ENCODE measurements around the gene EFCAB14. TPM values are rescaled to one million over a fixed set of nuclear protein-coding genes. Genes with fewer than 3 reads are reported as not detected.

EFCAB14 gene
- total RNA-seq, 8 experiments from 2014 or later = 14.5 to 56.9 (median 31.0) TPM

- no peak for ATAC-seq (replicated peaks in 6 of 8)
- in situ Hi-C loops (cut with MboI; ENCODE audit: low pct_unique_long_range_greater_than_20kb in 2 of 9, low sequenced_read_pairs in 9 of 9, unreplicated experiment in 9 of 9) = no loop called here
- Histone ChIP-seq H3K27ac (no peak overlapping the region), H3K4me3 (no peak overlapping the region), H3K4me1 (replicated peaks in 1 of 2) (no peaks in the 10 kb centered on the region)
Observed at GRCh38 chr1:46642115-46642680, 76.7 kb downstream of the EFCAB14 start.

- in situ Hi-C loops (cut with MboI; ENCODE audit: low pct_unique_long_range_greater_than_20kb in 2 of 9, low sequenced_read_pairs in 9 of 9, unreplicated experiment in 9 of 9) = no loop called here
- Histone ChIP-seq H3K27ac (no peak overlapping the region), H3K4me3 (no peak overlapping the region), H3K4me1 (replicated peaks in 1 of 2) (no peaks in the 10 kb centered on the region)
- ATAC-seq (replicated peaks in 6 of 8) = no peak
- WGBS, 10 experiments = 75 to 100% (median 96%) methylated on average over 1 of the region's 1 CpG; no CpG with 5 or more reads in 4 of the 10 experiments
Observed at GRCh38 chr1:46639547-46639946, 79.4 kb downstream of the EFCAB14 start.

- in situ Hi-C loops (cut with MboI; ENCODE audit: low pct_unique_long_range_greater_than_20kb in 2 of 9, low sequenced_read_pairs in 9 of 9, unreplicated experiment in 9 of 9) = no loop called here
Observed at GRCh38 chr1:46638921-46639320, 80.0 kb downstream of the EFCAB14 start.

DNA sequence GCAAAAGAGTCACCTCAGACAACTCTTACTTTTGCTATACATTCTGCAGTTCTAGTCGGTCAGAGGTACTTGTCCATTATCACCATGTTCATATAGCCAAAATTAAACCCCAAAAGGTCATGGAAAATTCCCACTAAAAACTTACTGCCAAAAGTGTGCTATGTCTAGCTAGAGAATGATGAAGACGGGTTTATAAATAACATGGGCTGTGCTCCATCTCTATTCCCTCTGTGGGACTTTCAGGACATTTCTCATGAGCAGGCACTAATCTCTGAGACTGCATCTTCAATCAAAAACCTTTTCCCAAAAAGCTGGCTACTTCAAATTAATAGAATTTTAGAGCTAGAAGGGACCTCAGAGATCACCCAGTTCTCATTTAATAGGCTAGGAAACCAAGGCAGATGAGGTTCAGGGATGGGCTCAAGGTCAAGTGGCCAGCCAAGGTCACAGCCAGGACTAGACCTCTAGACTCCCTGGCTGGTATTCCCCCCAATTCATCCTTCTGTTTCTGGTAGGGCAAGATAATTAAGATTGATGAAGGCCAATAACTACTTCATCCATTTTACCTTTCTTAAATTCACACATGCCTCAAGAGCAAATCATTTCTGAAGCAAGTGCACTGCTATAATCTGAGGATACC is 81.3 kb downstream of the EFCAB14 start:
- no peak for ATAC-seq (replicated peaks in 6 of 8)
- Histone ChIP-seq H3K4me3 (no peak overlapping the region), H3K27ac (no peak overlapping the region), H3K4me1 (replicated peaks in 1 of 2) (no peaks in the 10 kb centered on the region)
- 42 to 100% (median 50%) methylated on average over 1 to 2 of the region's 2 CpGs; no CpG with 5 or more reads in 3 of the 10 experiments for WGBS, 10 experiments
- in situ Hi-C loops (cut with MboI; ENCODE audit: low pct_unique_long_range_greater_than_20kb in 2 of 9, low sequenced_read_pairs in 9 of 9, unreplicated experiment in 9 of 9) = no loop called here

More at GRCh38 chr1:46638921-46639320, 80.0 kb downstream of the EFCAB14 start:
- ATAC-seq (replicated peaks in 6 of 8) = no peak
- H3K4me1 ChIP-seq (replicated peaks in 1 of 2) = no peaks in the 10 kb centered on the region
- H3K4me3 ChIP-seq = no peak overlapping the region
- H3K27ac ChIP-seq = no peak overlapping the region

- WGBS, 10 experiments = 80 to 100% (median 95%) methylated on average over 1 to 2 of the region's 2 CpGs
- ATAC-seq (replicated peaks in 6 of 8) = no peak
- Histone ChIP-seq H3K4me3 (no peak overlapping the region), H3K27ac (no peak overlapping the region), H3K4me1 (replicated peaks in 1 of 2) (no peaks in the 10 kb centered on the region)
- in situ Hi-C loops (cut with MboI; ENCODE audit: low pct_unique_long_range_greater_than_20kb in 2 of 9, low sequenced_read_pairs in 9 of 9, unreplicated experiment in 9 of 9) = no loop called here
Observed at GRCh38 chr1:46635205-46635604, 83.7 kb downstream of the EFCAB14 start.

DNA sequence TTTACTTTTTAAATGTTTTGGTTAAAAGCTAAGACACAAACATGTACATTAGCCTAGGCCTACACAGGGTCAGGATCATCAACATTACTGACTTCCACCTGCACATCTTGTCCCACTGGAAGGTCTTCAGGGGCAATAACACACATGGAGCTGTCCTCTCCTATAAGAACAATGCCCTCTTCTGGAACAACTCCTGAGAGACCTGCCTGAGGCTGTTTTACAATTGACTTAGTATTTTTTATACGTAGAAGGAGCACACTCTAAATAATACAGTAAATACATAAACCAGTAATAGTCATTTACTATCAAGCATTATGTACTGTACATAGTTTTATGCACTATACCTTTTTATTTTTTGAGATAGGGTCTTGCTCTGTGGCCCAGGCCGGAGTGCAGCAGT is 88.2 kb downstream of the EFCAB14 start:
- no peak for ATAC-seq (replicated peaks in 6 of 8)
- no peak overlapping the region for H3K27ac ChIP-seq
- no peak overlapping the region for H3K4me3 ChIP-seq
- WGBS, 10 experiments = 33 to 100% (median 83%) methylated on average over 1 to 2 of the region's 2 CpGs; no CpG with 5 or more reads in 1 of the 10 experiments
- in situ Hi-C loops (cut with MboI; ENCODE audit: low pct_unique_long_range_greater_than_20kb in 2 of 9, low sequenced_read_pairs in 9 of 9, unreplicated experiment in 9 of 9) = no loop called here
- no peaks in the 10 kb centered on the region for H3K4me1 ChIP-seq (replicated peaks in 1 of 2)

Other genes with a start within 250 kb of the EFCAB14 start
- gene DMBX1, start 229.3 kb downstream of the EFCAB14 start, total RNA-seq = 1 to 10 TPM in 1 of 8 experiments, under 1 TPM in 4, not detected in 3; 0.13 to 1.4 (median 0.15) TPM
- 1 to 10 TPM in 1 of 8 experiments, under 1 TPM in 6, not detected in 1; 0.13 to 1.4 (median 0.32) TPM for gene KNCN, start 167.5 kb downstream of the EFCAB14 start, total RNA-seq
- 10 to 100 TPM in 6 of 8 experiments, 1 to 10 TPM in 2; 7.0 to 34.1 (median 15.5) TPM for gene MKNK1, start 114.8 kb downstream of the EFCAB14 start, total RNA-seq
- 10 to 100 TPM in 2 of 8 experiments, 1 to 10 TPM in 5, under 1 TPM in 1; 0.60 to 11.3 (median 4.8) TPM for gene MOB3C, start 102.3 kb downstream of the EFCAB14 start, total RNA-seq
- 10 to 100 TPM; 39.9 to 77.6 (median 50.8) TPM for gene ATPAF1, start 50.8 kb downstream of the EFCAB14 start, total RNA-seq
- gene TEX38, start 47.3 kb downstream of the EFCAB14 start, total RNA-seq = 1 to 10 TPM in 4 of 8 experiments, under 1 TPM in 4; 0.36 to 2.5 (median 1.0) TPM
- gene CYP4B1, start 79.9 kb upstream of the EFCAB14 start, total RNA-seq = 1 to 10 TPM in 1 of 8 experiments, under 1 TPM in 1, not detected in 6; 0.14 to 5.4 TPM
- gene CYP4A11, start 222.4 kb upstream of the EFCAB14 start, total RNA-seq = 1 to 10 TPM in 1 of 8 experiments, under 1 TPM in 5, not detected in 2; 0.15 to 1.0 (median 0.25) TPM

All from motor neuron (in vitro differentiated cells).